ENCODE measurements around the gene COX19. TPM values are rescaled to one million over a fixed set of nuclear protein-coding genes. Genes with fewer than 3 reads are reported as not detected.
A peak's percentile ranks its signal among the peaks of the same experiment; 100 is the strongest.

The COX19 gene
- total RNA-seq, 1 donor from 2014 or later, result 2.1 TPM

DNA sequence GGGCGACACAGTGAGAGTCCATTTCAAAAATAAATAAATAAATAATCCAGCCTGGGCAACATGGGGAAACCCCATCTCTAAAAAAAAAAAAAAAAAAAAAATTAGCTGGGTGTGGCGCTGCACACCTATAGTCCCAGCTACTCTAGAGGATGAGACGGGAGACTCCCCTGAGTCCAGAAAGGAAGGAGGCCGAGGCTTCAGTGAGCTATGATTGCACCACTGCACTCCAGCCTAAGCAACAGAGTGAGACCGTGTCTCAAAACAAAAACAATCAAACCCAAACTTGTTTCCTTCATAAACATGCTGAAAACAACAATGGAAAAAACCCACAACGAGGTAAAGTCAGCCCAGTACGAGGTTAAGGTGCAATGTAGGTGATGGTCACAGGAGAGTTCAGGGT, 1.2 kb downstream of the COX19 start:
- peaks cover 0 to 17% of the 10 kb centered on the region in 2 donors for H3K4me1 ChIP-seq
- no peak for DNase-seq (ENCODE audit: low spot score in 2 of 2)
- no peaks in the 10 kb centered on the region for H3K27me3 ChIP-seq
- TF ChIP-seq, protein P1, sequence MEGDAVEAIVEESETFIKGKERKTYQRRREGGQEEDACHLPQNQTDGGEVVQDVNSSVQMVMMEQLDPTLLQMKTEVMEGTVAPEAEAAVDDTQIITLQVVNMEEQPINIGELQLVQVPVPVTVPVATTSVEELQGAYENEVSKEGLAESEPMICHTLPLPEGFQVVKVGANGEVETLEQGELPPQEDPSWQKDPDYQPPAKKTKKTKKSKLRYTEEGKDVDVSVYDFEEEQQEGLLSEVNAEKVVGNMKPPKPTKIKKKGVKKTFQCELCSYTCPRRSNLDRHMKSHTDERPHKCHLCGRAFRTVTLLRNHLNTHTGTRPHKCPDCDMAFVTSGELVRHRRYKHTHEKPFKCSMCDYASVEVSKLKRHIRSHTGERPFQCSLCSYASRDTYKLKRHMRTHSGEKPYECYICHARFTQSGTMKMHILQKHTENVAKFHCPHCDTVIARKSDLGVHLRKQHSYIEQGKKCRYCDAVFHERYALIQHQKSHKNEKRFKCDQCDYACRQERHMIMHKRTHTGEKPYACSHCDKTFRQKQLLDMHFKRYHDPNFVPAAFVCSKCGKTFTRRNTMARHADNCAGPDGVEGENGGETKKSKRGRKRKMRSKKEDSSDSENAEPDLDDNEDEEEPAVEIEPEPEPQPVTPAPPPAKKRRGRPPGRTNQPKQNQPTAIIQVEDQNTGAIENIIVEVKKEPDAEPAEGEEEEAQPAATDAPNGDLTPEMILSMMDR (IDR thresholded peaks at IDR 0.05), result no peak
- H3K36me3 ChIP-seq, result peaks cover 16 to 29% of the 10 kb centered on the region in 2 donors
- H3K27ac ChIP-seq, result no peak overlapping the region
- H3K4me3 ChIP-seq, result peak overlapping the region; percentile 88 to 94
- intact Hi-C loops (cut with DNase I), result loop anchor here (2.0 kb wide), 1 partner anchor 97 kb away; the partner anchor contains the start of gene GET4
- H3K9me3 ChIP-seq, result no peaks in the 10 kb centered on the region

DNA sequence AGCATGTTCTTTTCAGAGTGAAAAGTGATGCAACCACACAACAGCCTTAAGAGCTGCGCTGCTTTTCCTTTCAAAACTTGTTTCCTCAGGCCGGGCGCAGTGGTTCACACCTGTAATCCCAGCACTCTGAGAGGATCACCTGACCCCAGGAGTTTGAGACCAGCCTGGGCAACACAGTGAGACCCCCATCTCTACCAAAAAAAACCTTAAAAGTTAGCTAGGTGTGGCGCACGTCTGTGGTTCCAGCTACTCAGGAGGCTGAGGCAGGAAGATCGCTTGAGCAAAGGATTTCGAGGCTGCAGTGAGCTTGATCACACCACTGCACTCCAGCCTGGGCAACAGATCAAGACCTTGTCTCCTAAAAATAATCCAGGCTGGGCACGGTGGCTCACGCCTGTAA, 2.0 kb downstream of the COX19 start:
- TF ChIP-seq, protein P1 (IDR thresholded peaks at IDR 0.05), result no peak
- no peak for DNase-seq (ENCODE audit: low spot score in 2 of 2)
- H3K4me3 ChIP-seq, result peak overlapping the region in 1 of 2 donors; percentile 94
- H3K27me3 ChIP-seq, result no peaks in the 10 kb centered on the region
- no peaks in the 10 kb centered on the region for H3K9me3 ChIP-seq
- peaks cover 0 to 17% of the 10 kb centered on the region in 2 donors for H3K4me1 ChIP-seq
- peaks cover 22 to 38% of the 10 kb centered on the region in 2 donors for H3K36me3 ChIP-seq
- intact Hi-C loops (cut with DNase I), result no loop called here
- no peak overlapping the region for H3K27ac ChIP-seq

DNA sequence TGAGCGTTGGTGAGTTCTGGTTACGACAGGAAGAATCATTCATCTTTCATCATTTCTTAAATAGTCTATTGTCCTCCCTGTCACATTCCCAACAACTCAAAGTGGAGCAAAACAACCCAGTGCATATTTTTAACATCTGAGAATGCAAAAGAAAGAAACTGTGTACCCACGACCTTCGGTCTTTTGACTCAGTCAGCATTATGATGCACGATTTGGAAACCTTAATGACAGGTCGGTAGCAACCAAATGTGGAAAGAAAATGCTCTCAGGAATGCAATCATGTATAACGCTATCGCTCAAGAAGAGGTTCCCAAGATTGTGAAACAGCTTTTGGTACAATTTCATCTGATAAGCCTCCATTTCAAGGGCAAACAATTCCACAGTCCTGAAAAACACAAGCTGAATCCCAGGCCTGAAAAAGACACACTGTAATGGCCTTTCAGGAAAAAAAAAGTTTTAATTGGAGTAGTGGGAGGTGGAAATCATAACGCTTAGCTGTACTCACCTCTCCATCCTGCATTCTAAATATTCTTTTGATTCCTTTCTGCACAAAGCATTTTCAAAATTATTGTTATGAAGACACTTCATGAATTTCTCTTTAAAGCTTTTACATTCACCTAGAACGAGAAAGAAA, 2.6 kb downstream of the COX19 start:
- intact Hi-C loops (cut with DNase I), result no loop called here
- DNase-seq (ENCODE audit: low spot score in 2 of 2), result no peak
- Histone ChIP-seq H3K4me1 (peaks cover 0 to 17% of the 10 kb centered on the region in 2 donors), H3K27me3 (no peaks in the 10 kb centered on the region), H3K4me3 (no peak overlapping the region), H3K36me3 (peaks cover 27 to 43% of the 10 kb centered on the region in 2 donors), H3K9me3 (no peaks in the 10 kb centered on the region), H3K27ac (no peak overlapping the region)
- TF ChIP-seq, protein P1 (IDR thresholded peaks at IDR 0.05), result no peak

DNA sequence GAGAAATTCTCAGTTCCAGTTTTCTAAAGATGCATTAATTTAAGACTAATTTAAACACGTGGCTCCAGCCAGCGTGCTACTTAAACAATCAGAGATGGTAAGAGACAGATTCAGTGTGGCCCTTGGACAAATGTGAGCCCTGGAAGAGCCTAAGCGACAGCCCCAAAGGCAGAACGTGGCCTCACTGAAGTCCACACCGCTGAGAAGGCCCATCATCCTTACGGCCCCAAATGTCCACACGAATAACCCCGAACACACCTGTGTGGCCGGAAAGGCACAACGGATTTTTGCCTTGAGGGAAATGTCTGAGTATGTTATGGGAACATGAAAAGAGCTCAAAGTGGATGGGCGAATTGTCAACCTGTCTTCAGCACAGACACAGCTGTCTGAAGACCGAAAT, 3.2 kb downstream of the COX19 start:
- H3K36me3 ChIP-seq, result peaks cover 34 to 50% of the 10 kb centered on the region in 2 donors
- intact Hi-C loops (cut with DNase I), result no loop called here
- H3K4me1 ChIP-seq, result peaks cover 0 to 17% of the 10 kb centered on the region in 2 donors
- DNase-seq (ENCODE audit: low spot score in 2 of 2), result no peak
- no peaks in the 10 kb centered on the region for H3K27me3 ChIP-seq
- H3K9me3 ChIP-seq, result no peaks in the 10 kb centered on the region
- no peak overlapping the region for H3K4me3 ChIP-seq
- TF ChIP-seq, protein P1 (IDR thresholded peaks at IDR 0.05), result no peak
- H3K27ac ChIP-seq, result no peak overlapping the region

DNA sequence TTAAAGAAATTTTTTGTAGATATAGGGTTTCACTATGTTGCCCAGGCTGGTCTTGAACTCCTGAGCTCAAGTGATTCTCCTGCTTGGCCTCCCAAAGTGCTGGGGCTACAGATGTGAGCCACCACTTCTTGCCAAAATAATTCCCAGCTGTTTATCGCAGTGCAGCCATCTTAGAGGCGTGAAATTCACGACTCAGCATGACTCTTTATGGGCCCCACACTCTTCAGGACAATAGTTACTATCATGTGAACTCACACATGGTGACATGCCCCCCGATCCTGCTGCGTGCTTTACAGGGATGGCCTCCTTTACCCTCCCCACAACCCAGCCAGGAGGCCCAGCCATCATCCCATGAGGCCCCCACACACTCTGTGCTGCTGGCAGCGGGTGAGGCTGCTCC, 4.6 kb downstream of the COX19 start:
- Histone ChIP-seq H3K4me3 (no peak overlapping the region), H3K36me3 (peaks cover 35 to 53% of the 10 kb centered on the region in 2 donors), H3K9me3 (no peaks in the 10 kb centered on the region), H3K27me3 (no peaks in the 10 kb centered on the region), H3K4me1 (peaks cover under 1 to 20% of the 10 kb centered on the region in 2 donors), H3K27ac (no peak overlapping the region)
- no peak for DNase-seq (ENCODE audit: low spot score in 2 of 2)
- intact Hi-C loops (cut with DNase I), result no loop called here
- TF ChIP-seq, protein P1 (IDR thresholded peaks at IDR 0.05), result no peak
